NCI-H1092 (cell line): ENCODE data around the gene PIP4K2C.
"Not testable (repeated sequence)": the region's sequence is repeated elsewhere in the genome, so short reads cannot be mapped to it uniquely, and the experiment has no call there.

Source experiments
- DNase-seq: peaks from one replicate; lab custom pipeline; 2025; lab: John Stamatoyannopoulos, UW

Gene PIP4K2C

DNA sequence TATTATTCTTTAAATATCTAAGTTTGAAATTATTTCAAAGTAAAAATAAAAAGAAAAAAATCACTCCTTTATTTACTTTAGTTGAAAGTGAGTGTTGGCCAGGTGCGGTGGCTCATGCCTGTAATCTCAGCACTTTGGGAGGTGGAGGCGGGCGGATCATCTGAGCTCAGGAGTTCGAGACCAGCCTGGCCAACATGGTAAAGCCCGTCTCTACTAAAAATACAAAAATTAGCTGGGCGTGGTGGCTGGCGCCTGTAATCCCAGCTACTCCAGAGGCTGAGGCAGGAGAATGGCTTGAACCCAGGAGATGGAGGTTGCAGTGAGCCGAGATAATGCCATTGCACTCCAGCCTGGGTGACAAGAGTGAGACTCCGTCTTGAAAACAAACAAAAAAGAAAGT lies 45.7 kb downstream of the PIP4K2C start:
- DNase-seq: not testable (repeated sequence)

DNA sequence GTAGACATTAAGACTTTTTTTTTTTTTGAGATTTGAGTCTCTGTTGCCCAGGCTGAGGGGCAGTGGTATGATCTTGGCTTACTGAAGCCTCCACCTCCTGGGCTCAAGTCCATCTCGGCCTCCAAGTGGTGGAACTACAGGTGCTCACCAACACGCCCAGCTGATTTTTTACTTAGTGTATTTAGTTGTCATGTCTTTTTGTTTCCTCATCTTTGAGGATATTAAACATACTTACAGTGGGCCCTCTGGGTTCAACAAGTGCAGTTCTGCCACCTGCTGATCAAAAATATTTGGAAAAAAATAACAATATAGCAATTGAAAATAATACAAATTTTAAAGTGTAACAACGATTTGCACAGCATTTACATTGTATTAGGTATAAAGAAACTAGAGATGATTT lies 46.4 kb downstream of the PIP4K2C start:
- no peak for DNase-seq

DNA sequence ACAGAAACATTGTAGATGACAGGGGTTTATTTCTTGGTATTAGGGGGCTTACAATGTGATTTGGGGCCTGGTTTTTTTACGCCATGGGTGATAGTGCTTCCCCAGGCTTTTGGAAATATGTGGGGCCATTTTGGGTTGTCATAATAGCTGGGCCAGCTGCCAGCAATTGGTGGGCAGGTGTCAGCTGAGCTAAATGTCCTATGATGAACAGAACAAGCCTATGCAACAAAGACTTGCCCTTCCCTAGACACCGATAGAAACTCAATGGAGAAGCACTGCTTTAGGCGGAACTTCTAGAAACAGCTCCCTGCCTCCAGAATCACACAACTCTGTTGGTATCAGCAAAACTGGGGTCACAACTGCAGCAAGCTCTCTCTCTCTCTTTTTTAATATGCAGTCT lies 47.1 kb downstream of the PIP4K2C start:
- DNase-seq: no peak

DNA sequence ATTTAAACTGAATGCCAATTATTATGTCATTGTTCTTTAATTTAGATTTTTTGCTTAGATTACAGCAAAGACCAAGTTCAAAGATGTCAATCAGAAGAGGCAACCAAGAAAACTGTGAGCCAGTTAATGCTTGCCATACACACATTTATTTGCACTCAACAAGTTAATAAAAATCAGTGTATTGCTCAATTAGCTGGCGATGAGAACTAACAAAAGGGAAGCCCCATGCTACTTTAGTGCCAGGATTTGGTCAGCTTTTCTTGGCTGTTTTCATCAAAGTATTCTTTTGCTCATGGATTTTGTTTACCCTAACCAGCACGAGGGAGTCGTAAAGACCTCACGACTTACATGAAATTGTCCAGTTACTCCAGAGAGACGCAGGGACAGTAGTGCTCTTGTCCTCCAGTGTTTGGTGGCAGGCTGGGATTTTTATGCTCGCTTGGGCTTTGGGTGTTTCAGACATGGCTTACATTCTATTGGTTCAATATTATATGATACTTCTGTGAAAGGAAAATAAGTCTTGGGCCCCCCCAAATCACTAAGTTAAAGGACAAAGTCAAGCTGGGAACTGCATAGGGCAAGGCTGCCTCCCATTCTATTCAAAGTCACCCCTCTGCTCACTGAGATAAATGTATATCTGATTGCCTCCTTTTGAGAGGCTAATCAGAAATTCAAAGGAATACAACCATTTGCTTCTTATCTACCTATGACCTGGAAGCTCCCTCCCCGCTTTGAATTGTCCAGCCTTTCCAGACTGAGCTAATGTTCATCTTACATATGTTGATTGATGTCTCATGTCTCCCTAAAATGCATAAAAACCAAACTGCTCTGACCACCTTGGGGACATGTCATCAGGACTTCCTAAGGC lies 49.4 kb downstream of the PIP4K2C start:
- no peak for DNase-seq

DNA sequence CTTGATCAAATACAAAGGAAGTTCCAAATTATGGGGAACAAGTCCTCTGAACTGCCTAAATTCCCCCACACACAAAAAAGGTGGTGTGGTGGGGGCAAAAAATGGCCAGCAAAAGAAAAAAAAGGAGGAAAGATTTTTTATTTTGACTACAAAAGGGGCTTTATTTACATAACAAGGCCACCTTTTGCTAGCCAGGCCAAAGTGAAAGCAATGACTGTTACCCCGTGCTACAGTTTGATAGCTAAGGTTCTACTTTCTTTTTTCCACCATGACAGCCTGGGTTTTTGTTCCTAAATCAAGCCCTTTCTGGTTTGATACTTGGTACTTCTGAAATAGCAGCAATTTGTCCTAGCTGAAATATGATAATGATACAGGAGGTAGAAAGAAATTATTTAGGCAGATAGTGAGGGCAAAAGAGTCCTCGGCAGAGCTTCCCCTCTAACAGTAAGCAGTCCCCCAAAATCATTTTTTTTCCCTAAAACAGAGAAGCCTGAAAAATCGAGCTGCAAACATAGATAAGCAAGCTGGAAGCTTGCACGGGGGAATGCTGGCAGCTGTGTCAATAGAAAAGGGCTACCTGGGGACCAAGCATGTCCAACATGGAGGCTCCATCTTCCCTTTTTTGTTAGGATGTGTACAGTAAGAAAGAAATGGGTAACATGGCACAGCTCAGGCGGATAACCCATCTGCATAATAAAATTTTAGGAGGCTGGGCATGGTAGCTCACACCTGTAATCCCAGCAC lies 50.9 kb downstream of the PIP4K2C start:
- DNase-seq: no peak

DNA sequence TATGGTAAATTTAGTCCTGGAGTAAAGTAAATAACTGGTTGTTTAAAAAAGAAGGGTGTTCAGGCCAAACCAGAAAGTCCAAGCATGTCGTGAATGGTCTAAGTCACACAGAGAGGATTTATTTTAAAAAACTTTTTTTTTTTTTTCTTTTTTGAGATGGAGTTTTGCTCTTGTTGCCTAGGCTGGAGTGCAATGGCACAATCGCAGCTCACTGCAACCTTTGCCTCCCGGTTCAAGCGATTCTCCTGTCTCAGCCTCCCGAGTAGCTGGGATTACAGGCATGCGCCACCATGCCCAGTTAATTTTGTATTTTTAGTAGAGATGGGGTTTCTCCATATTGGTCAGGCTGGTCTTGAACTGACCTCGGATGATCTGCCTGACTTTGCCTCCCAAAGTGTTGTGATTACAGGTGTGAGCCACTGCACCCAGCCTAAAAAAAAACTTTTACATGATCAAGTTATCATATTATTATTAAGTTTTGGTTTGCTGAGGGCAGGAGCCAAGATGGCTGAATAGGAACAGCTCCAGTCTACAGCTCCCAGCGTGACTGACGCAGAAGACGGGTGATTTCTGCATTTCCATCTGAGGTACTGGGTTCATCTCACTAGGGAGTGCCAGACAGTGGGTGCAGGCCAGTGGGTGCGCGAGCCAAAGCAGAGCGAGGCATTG lies 55.1 kb downstream of the PIP4K2C start:
- DNase-seq: not testable (repeated sequence)

DNA sequence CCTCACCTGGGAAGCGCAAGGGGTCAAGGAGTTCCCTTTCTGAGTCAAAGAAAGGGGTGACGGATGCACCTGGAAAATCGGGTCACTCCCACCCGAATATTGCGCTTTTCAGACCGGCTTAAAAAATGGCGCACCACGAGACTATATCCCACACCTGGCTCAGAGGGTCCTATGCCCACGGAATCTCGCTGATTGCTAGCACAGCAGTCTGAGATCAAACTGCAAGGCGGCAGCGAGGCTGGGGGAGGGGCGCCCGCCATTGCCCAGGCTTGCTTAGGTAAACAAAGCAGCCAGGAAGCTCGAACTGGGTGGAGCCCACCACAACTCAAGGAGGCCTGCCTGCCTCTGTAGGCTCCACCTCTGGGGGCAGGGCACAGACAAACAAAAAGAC lies 55.7 kb downstream of the PIP4K2C start:
- DNase-seq: not testable (repeated sequence)
